H7 (cell line): Measurements from ENCODE around the gene ANK3. TPM values are rescaled to one million over a fixed set of nuclear protein-coding genes. Genes with fewer than 3 reads are reported as not detected.

Experiments
- DNase-seq: peaks from one replicate; pipeline ENCODE4 v3.0.0; 2012
- H3K27me3 ChIP-seq: 2 replicates; pipeline ENCODE4 v1.6.0; 2011; ENCODE audit warnings: mild to moderate bottlenecking, low read length; ENCODE audit not compliant: control insufficient read depth, insufficient read depth
- H3K36me3 ChIP-seq: replicated peaks from 2 replicates; pipeline ENCODE4 v1.5.1; 2011; ENCODE audit warnings: low read length; ENCODE audit not compliant: control insufficient read depth, insufficient read depth
- H3K4me3 ChIP-seq: 2 replicates; pipeline ENCODE4 v1.5.1; 2011; ENCODE audit warnings: low read depth, mild to moderate bottlenecking, control low read depth, low read length, moderate library complexity; ENCODE audit not compliant: insufficient read depth
- total RNA-seq: library from RNA; depleted of rRNA; stranded (reverse); fragments of >200 nt; shearing (Covaris generic); gene quantifications from 2 replicates; pipeline ENCODE4 v1.2.3, GENCODE V29; 2014

ANK3 gene
- total RNA-seq, 1 experiment from 2014 or later = 21.7 TPM

GRCh38 chr10:60334991-60335390, 54.7 kb downstream of the ANK3 start:
- Histone ChIP-seq H3K36me3 (no peaks in the 10 kb centered on the region), H3K27me3 (no peaks in the 10 kb centered on the region), H3K4me3 (no peak overlapping the region)
- no peak for DNase-seq

- no peaks in the 10 kb centered on the region for H3K27me3 ChIP-seq
- DNase-seq = no peak
- H3K36me3 ChIP-seq = no peaks in the 10 kb centered on the region
- no peak overlapping the region for H3K4me3 ChIP-seq
Observed at GRCh38 chr10:60332371-60332770, 57.3 kb downstream of the ANK3 start.

- no peak for DNase-seq
- no peaks in the 10 kb centered on the region for H3K36me3 ChIP-seq
Observed at GRCh38 chr10:60331886-60332285, 57.8 kb downstream of the ANK3 start.

GRCh38 chr10:60323162-60323561, 66.5 kb downstream of the ANK3 start:
- Histone ChIP-seq H3K4me3 (no peak overlapping the region), H3K36me3 (no peaks in the 10 kb centered on the region), H3K27me3 (no peaks in the 10 kb centered on the region)
- no peak for DNase-seq

More at GRCh38 chr10:60331886-60332285, 57.8 kb downstream of the ANK3 start:
- Histone ChIP-seq H3K4me3 (no peak overlapping the region), H3K27me3 (no peaks in the 10 kb centered on the region)

- Histone ChIP-seq H3K4me3 (no peak overlapping the region), H3K36me3 (no peaks in the 10 kb centered on the region)
- no peak for DNase-seq
Observed at GRCh38 chr10:60320666-60321065, 69.0 kb downstream of the ANK3 start.

GRCh38 chr10:60316029-60316428, 73.6 kb downstream of the ANK3 start:
- no peak for DNase-seq
- no peak overlapping the region for H3K4me3 ChIP-seq
- no peaks in the 10 kb centered on the region for H3K27me3 ChIP-seq
- no peaks in the 10 kb centered on the region for H3K36me3 ChIP-seq

More at GRCh38 chr10:60320666-60321065, 69.0 kb downstream of the ANK3 start:
- H3K27me3 ChIP-seq = no peaks in the 10 kb centered on the region

- Histone ChIP-seq H3K27me3 (no peaks in the 10 kb centered on the region), H3K4me3 (no peak overlapping the region), H3K36me3 (no peaks in the 10 kb centered on the region)
- DNase-seq = no peak
Observed at GRCh38 chr10:60315311-60315710, 74.4 kb downstream of the ANK3 start.

- DNase-seq = no peak
- Histone ChIP-seq H3K4me3 (no peak overlapping the region), H3K36me3 (no peaks in the 10 kb centered on the region), H3K27me3 (no peaks in the 10 kb centered on the region)
Observed at GRCh38 chr10:60314069-60314940, 75.4 kb downstream of the ANK3 start.

- H3K36me3 ChIP-seq = no peaks in the 10 kb centered on the region
- no peaks in the 10 kb centered on the region for H3K27me3 ChIP-seq
- H3K4me3 ChIP-seq = no peak overlapping the region
- no peak for DNase-seq
Observed at GRCh38 chr10:60313589-60313952, 76.1 kb downstream of the ANK3 start.

- no peak for DNase-seq
- H3K27me3 ChIP-seq = no peaks in the 10 kb centered on the region
- H3K4me3 ChIP-seq = no peak overlapping the region
- no peaks in the 10 kb centered on the region for H3K36me3 ChIP-seq
Observed at GRCh38 chr10:60312818-60313588, 76.7 kb downstream of the ANK3 start.

GRCh38 chr10:60311821-60312220, 77.9 kb downstream of the ANK3 start:
- H3K27me3 ChIP-seq = no peaks in the 10 kb centered on the region
- no peak for DNase-seq
- no peak overlapping the region for H3K4me3 ChIP-seq
- H3K36me3 ChIP-seq = no peaks in the 10 kb centered on the region

- H3K27me3 ChIP-seq = no peaks in the 10 kb centered on the region
- H3K36me3 ChIP-seq = no peaks in the 10 kb centered on the region
- DNase-seq = no peak
- no peak overlapping the region for H3K4me3 ChIP-seq
Observed at GRCh38 chr10:60310740-60311139, 78.9 kb downstream of the ANK3 start.

- Histone ChIP-seq H3K4me3 (no peak overlapping the region), H3K36me3 (no peaks in the 10 kb centered on the region), H3K27me3 (no peaks in the 10 kb centered on the region)
- DNase-seq = no peak
Observed at GRCh38 chr10:60309891-60310290, 79.8 kb downstream of the ANK3 start.

GRCh38 chr10:60309371-60309770, 80.3 kb downstream of the ANK3 start:
- H3K4me3 ChIP-seq = no peak overlapping the region
- no peaks in the 10 kb centered on the region for H3K36me3 ChIP-seq
- DNase-seq = no peak
- no peaks in the 10 kb centered on the region for H3K27me3 ChIP-seq

GRCh38 chr10:60305380-60305892, 84.2 kb downstream of the ANK3 start:
- no peaks in the 10 kb centered on the region for H3K27me3 ChIP-seq
- H3K36me3 ChIP-seq = no peaks in the 10 kb centered on the region
- H3K4me3 ChIP-seq = no peak overlapping the region
- no peak for DNase-seq
